HepG2 (cell line): ENCODE measurements around the gene ADCY9. TPM values are rescaled to one million over a fixed set of nuclear protein-coding genes. Genes with fewer than 3 reads are reported as not detected.

Source experiments
- ARHGAP35 ChIP-seq: sonication (generic); formaldehyde crosslinking; IDR thresholded peaks from 2 replicates; pipeline ENCODE4 v1.9.0; 2022; ENCODE audit warnings: mild to moderate bottlenecking, inconsistent platforms, moderate library complexity, missing genetic modification reagents, borderline replicate concordance
- CBX5 ChIP-seq: sonication (generic); formaldehyde crosslinking; IDR thresholded peaks from 2 replicates; pipeline ENCODE4 v1.4.0; 2020; ENCODE audit warnings: missing genetic modification reagents, borderline replicate concordance
- FIP1L1 ChIP-seq: fragments of 200-400 bp; formaldehyde crosslinking; IDR thresholded peaks from 2 replicates; pipeline ENCODE4 v1.6.1; 2018; ENCODE audit warnings: low read depth, mild to moderate bottlenecking, low read length, moderate library complexity, borderline replicate concordance; ENCODE audit not compliant: insufficient read depth
- GATAD2A ChIP-seq: IDR thresholded peaks from 2 replicates; pipeline ENCODE4 v1.6.1; 2016
- HOXA9 ChIP-seq: sonication (generic); formaldehyde crosslinking; IDR thresholded peaks from 2 replicates; pipeline ENCODE4 v1.8.1; 2022; ENCODE audit warnings: missing genetic modification reagents, mild to moderate bottlenecking, moderate library complexity, borderline replicate concordance
- ISL2 ChIP-seq: sonication (generic); formaldehyde crosslinking; IDR thresholded peaks from 2 replicates; pipeline ENCODE4 v1.5.0; 2020; ENCODE audit warnings: missing genetic modification reagents
- PRPF4 ChIP-seq: fragments of 200-400 bp; formaldehyde crosslinking; IDR thresholded peaks from 2 replicates; pipeline ENCODE4 v1.6.1; 2016; ENCODE audit warnings: low read length, low read depth; ENCODE audit not compliant: poor library complexity, severe bottlenecking
- RARA ChIP-seq: IDR thresholded peaks from 2 replicates; pipeline ENCODE4 v1.6.1; 2016; ENCODE audit warnings: missing genetic modification reagents, missing compliant biosample characterization
- ZNF260 ChIP-seq: sonication (generic); formaldehyde crosslinking; IDR thresholded peaks from 2 replicates; pipeline ENCODE4 v1.4.0; 2020; ENCODE audit warnings: missing genetic modification reagents, low read depth, mild to moderate bottlenecking, borderline replicate concordance
- polyA plus RNA-seq, 8 experiments: library from polyadenylated mRNA; depleted of rRNA in 3 of 8; stranded (reverse) in 7 of 8; unstranded in 1 of 8; fragments of >200 nt; fragmentation: Illumina TruSeq in 4 of 8; extraction: Trizol in 4 of 8; gene quantifications; 2 replicates each; pipeline versions ENCODE4 v1.2.1 to v1.2.3, GENCODE V29; 2011 to 2016; ENCODE audit warnings: low read depth in 4 of 8, missing spikeins in 1 of 8, mixed read lengths in 1 of 8; ENCODE audit not compliant: insufficient read depth in 1 of 8
- total RNA-seq, 5 experiments: library from RNA; depleted of rRNA; stranded (reverse); fragments of >200 nt; fragmentation: Illumina TruSeq; extraction: Trizol; gene quantifications; 2 replicates each; pipeline ENCODE4 v1.2.3, GENCODE V29; 2016; ENCODE audit warnings: low read depth in 1 of 5
- TF ChIP-seq, protein P1 (sequence below): sonication (generic); formaldehyde crosslinking; IDR thresholded peaks from 2 replicates; pipeline ENCODE4 v1.5.1; 2020; ENCODE audit warnings: mild to moderate bottlenecking, missing genetic modification reagents, moderate library complexity
- TF ChIP-seq, protein P2 (sequence below), 2 experiments: sonication (generic) in 1 of 2; formaldehyde crosslinking in 1 of 2; IDR thresholded peaks; 2 replicates each; pipeline versions ENCODE4 v1.4.0 to v1.6.1; 2016 to 2020; ENCODE audit warnings: borderline replicate concordance in 1 of 2, low read depth in 1 of 2, mild to moderate bottlenecking in 1 of 2, missing genetic modification reagents in 1 of 2
- TF ChIP-seq, protein P3 (sequence below): sonication (generic); formaldehyde crosslinking; IDR thresholded peaks from 2 replicates; pipeline ENCODE4 v1.9.0; 2021; ENCODE audit warnings: mild to moderate bottlenecking, missing genetic modification reagents
- TF ChIP-seq, protein P4 (sequence below): sonication (generic); formaldehyde crosslinking; IDR thresholded peaks from 2 replicates; pipeline ENCODE4 v1.4.0; 2020; ENCODE audit warnings: mild to moderate bottlenecking, missing genetic modification reagents

Gene ADCY9
- total and polyA plus RNA-seq, 2 of the 13 experiments (the other 11 are each of a cell fraction or from before 2014, with no cell fraction given) = 11.2 to 13.9 TPM

DNA sequence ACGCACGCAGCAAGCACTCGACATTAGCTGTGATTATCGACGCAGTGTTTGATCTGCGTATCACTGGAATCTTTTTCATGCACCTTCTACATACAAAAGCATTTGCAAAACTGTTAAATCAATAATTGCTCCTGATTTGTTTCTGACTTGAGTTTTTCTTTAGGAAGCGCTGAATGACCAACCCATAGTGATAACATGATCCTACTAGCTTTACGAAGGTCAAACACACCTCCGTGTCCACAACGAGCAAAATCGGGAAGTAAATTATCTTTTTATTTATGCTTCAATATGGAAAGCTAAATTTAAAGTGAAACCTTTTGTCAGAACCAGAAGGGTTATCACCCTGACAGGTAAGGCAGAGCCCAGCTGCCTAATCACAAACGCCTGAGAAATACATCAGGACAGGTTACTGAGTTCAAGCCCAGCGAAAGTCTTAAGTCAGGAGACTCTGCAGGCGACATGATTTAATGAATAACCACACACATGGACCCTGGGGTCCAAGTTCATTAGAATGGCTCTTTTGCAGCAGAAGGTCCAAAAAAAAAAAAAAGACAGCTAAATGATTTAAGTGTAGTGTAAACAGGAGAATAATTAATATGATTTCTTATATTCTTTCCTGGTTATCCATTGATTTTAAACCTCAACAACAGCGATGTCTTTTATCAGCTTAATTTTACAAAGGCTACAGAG is 104.2 kb downstream of the ADCY9 start (continued):
- TF ChIP-seq, protein P1, sequence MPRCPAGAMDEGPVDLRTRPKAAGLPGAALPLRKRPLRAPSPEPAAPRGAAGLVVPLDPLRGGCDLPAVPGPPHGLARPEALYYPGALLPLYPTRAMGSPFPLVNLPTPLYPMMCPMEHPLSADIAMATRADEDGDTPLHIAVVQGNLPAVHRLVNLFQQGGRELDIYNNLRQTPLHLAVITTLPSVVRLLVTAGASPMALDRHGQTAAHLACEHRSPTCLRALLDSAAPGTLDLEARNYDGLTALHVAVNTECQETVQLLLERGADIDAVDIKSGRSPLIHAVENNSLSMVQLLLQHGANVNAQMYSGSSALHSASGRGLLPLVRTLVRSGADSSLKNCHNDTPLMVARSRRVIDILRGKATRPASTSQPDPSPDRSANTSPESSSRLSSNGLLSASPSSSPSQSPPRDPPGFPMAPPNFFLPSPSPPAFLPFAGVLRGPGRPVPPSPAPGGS = no peak
- TF ChIP-seq ZNF260 (CRISPR knock-in tag) (no peak), PRPF4 (no peak), FIP1L1 (no peak), RARA (CRISPR knock-in tag) (no peak), CBX5 (CRISPR knock-in tag) (no peak), ISL2 (CRISPR knock-in tag) (peak; percentile 21; the same call in 1 of the 2 replicates), ARHGAP35 (CRISPR knock-in tag) (no peak), GATAD2A (peak; percentile 22), HOXA9 (CRISPR knock-in tag) (no peak)
- TF ChIP-seq, protein P2, sequence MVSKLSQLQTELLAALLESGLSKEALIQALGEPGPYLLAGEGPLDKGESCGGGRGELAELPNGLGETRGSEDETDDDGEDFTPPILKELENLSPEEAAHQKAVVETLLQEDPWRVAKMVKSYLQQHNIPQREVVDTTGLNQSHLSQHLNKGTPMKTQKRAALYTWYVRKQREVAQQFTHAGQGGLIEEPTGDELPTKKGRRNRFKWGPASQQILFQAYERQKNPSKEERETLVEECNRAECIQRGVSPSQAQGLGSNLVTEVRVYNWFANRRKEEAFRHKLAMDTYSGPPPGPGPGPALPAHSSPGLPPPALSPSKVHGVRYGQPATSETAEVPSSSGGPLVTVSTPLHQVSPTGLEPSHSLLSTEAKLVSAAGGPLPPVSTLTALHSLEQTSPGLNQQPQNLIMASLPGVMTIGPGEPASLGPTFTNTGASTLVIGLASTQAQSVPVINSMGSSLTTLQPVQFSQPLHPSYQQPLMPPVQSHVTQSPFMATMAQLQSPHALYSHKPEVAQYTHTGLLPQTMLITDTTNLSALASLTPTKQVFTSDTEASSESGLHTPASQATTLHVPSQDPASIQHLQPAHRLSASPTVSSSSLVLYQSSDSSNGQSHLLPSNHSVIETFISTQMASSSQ (IDR thresholded peaks at IDR 0.05; ENCODE audit: low read depth) = peak; percentile 76
- TF ChIP-seq, protein P2 (CRISPR knock-in tag; IDR thresholded peaks at IDR 0.05; ENCODE audit: borderline replicate concordance) = peak; percentile 54; the same call in 1 of the 2 replicates
- TF ChIP-seq, protein P3, sequence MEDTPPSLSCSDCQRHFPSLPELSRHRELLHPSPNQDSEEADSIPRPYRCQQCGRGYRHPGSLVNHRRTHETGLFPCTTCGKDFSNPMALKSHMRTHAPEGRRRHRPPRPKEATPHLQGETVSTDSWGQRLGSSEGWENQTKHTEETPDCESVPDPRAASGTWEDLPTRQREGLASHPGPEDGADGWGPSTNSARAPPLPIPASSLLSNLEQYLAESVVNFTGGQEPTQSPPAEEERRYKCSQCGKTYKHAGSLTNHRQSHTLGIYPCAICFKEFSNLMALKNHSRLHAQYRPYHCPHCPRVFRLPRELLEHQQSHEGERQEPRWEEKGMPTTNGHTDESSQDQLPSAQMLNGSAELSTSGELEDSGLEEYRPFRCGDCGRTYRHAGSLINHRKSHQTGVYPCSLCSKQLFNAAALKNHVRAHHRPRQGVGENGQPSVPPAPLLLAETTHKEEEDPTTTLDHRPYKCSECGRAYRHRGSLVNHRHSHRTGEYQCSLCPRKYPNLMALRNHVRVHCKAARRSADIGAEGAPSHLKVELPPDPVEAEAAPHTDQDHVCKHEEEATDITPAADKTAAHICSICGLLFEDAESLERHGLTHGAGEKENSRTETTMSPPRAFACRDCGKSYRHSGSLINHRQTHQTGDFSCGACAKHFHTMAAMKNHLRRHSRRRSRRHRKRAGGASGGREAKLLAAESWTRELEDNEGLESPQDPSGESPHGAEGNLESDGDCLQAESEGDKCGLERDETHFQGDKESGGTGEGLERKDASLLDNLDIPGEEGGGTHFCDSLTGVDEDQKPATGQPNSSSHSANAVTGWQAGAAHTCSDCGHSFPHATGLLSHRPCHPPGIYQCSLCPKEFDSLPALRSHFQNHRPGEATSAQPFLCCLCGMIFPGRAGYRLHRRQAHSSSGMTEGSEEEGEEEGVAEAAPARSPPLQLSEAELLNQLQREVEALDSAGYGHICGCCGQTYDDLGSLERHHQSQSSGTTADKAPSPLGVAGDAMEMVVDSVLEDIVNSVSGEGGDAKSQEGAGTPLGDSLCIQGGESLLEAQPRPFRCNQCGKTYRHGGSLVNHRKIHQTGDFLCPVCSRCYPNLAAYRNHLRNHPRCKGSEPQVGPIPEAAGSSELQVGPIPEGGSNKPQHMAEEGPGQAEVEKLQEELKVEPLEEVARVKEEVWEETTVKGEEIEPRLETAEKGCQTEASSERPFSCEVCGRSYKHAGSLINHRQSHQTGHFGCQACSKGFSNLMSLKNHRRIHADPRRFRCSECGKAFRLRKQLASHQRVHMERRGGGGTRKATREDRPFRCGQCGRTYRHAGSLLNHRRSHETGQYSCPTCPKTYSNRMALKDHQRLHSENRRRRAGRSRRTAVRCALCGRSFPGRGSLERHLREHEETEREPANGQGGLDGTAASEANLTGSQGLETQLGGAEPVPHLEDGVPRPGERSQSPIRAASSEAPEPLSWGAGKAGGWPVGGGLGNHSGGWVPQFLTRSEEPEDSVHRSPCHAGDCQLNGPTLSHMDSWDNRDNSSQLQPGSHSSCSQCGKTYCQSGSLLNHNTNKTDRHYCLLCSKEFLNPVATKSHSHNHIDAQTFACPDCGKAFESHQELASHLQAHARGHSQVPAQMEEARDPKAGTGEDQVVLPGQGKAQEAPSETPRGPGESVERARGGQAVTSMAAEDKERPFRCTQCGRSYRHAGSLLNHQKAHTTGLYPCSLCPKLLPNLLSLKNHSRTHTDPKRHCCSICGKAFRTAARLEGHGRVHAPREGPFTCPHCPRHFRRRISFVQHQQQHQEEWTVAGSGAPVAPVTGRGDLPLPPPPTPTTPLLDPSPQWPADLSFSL (CRISPR knock-in tag) = no peak
- TF ChIP-seq, protein P4, sequence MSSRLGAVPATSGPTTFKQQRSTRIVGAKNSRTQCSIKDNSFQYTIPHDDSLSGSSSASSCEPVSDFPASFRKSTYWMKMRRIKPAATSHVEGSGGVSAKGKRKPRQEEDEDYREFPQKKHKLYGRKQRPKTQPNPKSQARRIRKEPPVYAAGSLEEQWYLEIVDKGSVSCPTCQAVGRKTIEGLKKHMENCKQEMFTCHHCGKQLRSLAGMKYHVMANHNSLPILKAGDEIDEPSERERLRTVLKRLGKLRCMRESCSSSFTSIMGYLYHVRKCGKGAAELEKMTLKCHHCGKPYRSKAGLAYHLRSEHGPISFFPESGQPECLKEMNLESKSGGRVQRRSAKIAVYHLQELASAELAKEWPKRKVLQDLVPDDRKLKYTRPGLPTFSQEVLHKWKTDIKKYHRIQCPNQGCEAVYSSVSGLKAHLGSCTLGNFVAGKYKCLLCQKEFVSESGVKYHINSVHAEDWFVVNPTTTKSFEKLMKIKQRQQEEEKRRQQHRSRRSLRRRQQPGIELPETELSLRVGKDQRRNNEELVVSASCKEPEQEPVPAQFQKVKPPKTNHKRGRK (CRISPR knock-in tag) = no peak
